Neural cell (in vitro differentiated cells): ENCODE measurements around the gene BCAN. TPM values are rescaled to one million over a fixed set of nuclear protein-coding genes. Genes with fewer than 3 reads are reported as not detected.
A peak's percentile ranks its signal among the peaks of the same experiment; 100 is the strongest.

Source experiments
- H2AFZ ChIP-seq: fragments of 200-600, 300-800 bp; sonication (generic), shearing (Covaris generic); 2 replicates; pipeline ENCODE4 v1.6.0; 2014; ENCODE audit warnings: low read depth, mild to moderate bottlenecking, antibody characterized with exemption, low read length, moderate library complexity
- H3F3A ChIP-seq: fragments of 200-600 bp; shearing (Covaris generic); 2 replicates; pipeline ENCODE4 v1.6.1; 2016; ENCODE audit warnings: mild to moderate bottlenecking, moderate library complexity, mixed read lengths, antibody characterized with exemption, low read length; ENCODE audit not compliant: insufficient read depth, poor library complexity, severe bottlenecking
- H3K27ac ChIP-seq: fragments of 200-600, 300-800 bp; sonication (generic), shearing (Covaris generic); 2 replicates; pipeline ENCODE4 v1.5.1; 2014; ENCODE audit warnings: mild to moderate bottlenecking, low read length, moderate library complexity
- H3K27me3 ChIP-seq: fragments of 300-800, 200-600 bp; sonication (generic), shearing (Covaris generic); 2 replicates; pipeline ENCODE4 v1.6.0; 2014; ENCODE audit warnings: mild to moderate bottlenecking, low read depth, low read length, moderate library complexity; ENCODE audit not compliant: insufficient read depth
- H3K36me3 ChIP-seq: fragments of 300-800, 200-600 bp; sonication (generic), shearing (Covaris generic); 2 replicates; pipeline ENCODE4 v1.5.1; 2014; ENCODE audit warnings: mild to moderate bottlenecking, antibody characterized with exemption, low read length, moderate library complexity; ENCODE audit not compliant: insufficient read depth
- H3K4me2 ChIP-seq: fragments of 300-800, 200-600 bp; sonication (generic), shearing (Covaris generic); 2 replicates; pipeline ENCODE4 v1.6.0; 2014; ENCODE audit warnings: mild to moderate bottlenecking, low read length
- H3K4me3 ChIP-seq: fragments of 300-800, 200-600 bp; sonication (generic), shearing (Covaris generic); 2 replicates; pipeline ENCODE4 v1.5.1; 2014; ENCODE audit warnings: mild to moderate bottlenecking, low read length, moderate library complexity
- H3K79me2 ChIP-seq: fragments of 200-600 bp; shearing (Covaris generic); replicated peaks from 2 replicates; pipeline ENCODE4 v1.6.0; 2014; ENCODE audit warnings: mild to moderate bottlenecking, low read length, moderate library complexity; ENCODE audit not compliant: insufficient read depth
- H3K9ac ChIP-seq: fragments of 300-800, 200-600 bp; sonication (generic), shearing (Covaris generic); 2 replicates; pipeline ENCODE4 v1.6.1; 2016; ENCODE audit warnings: mild to moderate bottlenecking, low read length, mixed read lengths
- H3K9me2 ChIP-seq: fragments of 200-600 bp; shearing (Covaris generic); 2 replicates; pipeline ENCODE4 v1.6.1; 2016; ENCODE audit warnings: mild to moderate bottlenecking, low read length, mixed read lengths; ENCODE audit not compliant: insufficient read depth
- H3K9me3 ChIP-seq: fragments of 200-600, 300-800 bp; sonication (generic), shearing (Covaris generic); 2 replicates; pipeline ENCODE4 v1.6.1; 2016; ENCODE audit warnings: mild to moderate bottlenecking, mixed run types, low read length, moderate library complexity, mixed read lengths
- H4K20me1 ChIP-seq: fragments of 200-600 bp; shearing (Covaris generic); 2 replicates; pipeline ENCODE4 v1.6.1; 2016; ENCODE audit warnings: mild to moderate bottlenecking, mixed run types; ENCODE audit not compliant: insufficient read depth
- MXI1 ChIP-seq: fragments of 450-650 bp; conservative IDR thresholded peaks from 2 replicates; pipeline ENCODE4 v1.6.1; 2014; ENCODE audit warnings: antibody characterized with exemption, mild to moderate bottlenecking; ENCODE audit not compliant: poor library complexity, severe bottlenecking
- POLR2AphosphoS5 ChIP-seq: IDR thresholded peaks from 2 replicates; pipeline ENCODE4 v1.6.1; 2012
- RAD21 ChIP-seq: fragments of 450-650 bp; conservative IDR thresholded peaks from 2 replicates; pipeline ENCODE4 v1.6.1; 2014; ENCODE audit warnings: antibody characterized with exemption, mild to moderate bottlenecking, moderate library complexity
- SMC3 ChIP-seq: fragments of 450-650 bp; conservative IDR thresholded peaks from 2 replicates; pipeline ENCODE4 v1.6.1; 2014; ENCODE audit warnings: antibody characterized with exemption, mild to moderate bottlenecking, moderate library complexity; ENCODE audit not compliant: poor library complexity
- TAF1 ChIP-seq: IDR thresholded peaks from 2 replicates; pipeline ENCODE4 v1.6.1; 2012; ENCODE audit warnings: low read depth
- polyA plus RNA-seq: library from polyadenylated mRNA; depleted of rRNA; stranded (reverse); fragments of >200 nt; gene quantifications from 2 replicates; pipeline ENCODE4 v1.2.3, GENCODE V29; 2014
- TF ChIP-seq, protein P1 (sequence below): fragments of 450-650 bp; IDR thresholded peaks from 2 replicates; pipeline ENCODE4 v1.5.1; 2014; ENCODE audit warnings: antibody characterized with exemption, mild to moderate bottlenecking, moderate library complexity; ENCODE audit not compliant: poor library complexity, severe bottlenecking
- TF ChIP-seq, protein P2 (sequence below): IDR thresholded peaks from 2 replicates; pipeline ENCODE4 v1.6.1; 2012; ENCODE audit warnings: borderline replicate concordance

The BCAN gene
- polyA plus RNA-seq, 1 donor from 2014 or later: not detected

DNA sequence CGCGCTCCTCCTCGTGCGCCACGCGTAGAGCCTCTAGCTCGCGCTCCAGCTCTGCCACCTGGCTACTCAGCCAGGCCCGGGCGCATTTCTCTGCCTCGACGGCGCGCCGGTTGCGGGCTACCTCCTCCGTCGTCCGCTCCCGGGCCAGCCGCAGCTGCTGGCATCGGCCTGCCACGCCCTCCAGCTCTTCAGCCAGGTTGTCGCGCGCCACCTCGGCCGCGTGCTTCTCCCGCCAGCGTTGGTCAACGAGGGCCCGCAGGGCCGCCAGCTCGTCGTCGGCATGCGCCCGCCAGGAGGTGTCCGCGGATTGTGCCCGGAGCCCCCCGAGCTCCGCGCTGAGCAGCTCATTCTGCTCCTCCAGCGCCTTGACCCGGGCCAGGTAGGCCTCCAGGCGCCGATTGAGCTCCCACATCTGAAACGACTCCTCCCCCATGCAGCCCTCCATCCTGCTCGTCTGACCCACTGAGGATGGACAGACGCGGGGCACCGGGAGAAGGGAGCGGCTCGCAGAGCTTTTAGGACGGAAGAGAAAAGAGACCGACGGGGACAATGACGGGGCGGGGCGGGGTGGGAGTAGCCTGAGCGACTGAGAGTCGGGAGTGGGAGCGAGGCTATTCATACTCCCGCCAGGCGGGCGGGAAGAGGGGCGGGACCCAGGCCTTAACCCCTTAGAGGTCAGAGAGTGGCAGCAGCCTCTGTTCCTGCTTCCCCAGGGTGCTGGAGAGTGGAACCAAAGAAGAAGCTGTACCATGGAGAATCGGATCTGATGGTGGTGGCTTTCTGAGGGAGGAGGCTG is 35.1 kb downstream of the BCAN start, which contains the start of gene NES:
TSS of gene NES (minus strand) at position 588 of the 796 bp plus-strand sequence. CDS start at position 445, 143 bp downstream.
- H4K20me1 ChIP-seq: no peaks in the 10 kb centered on the region
- no peaks in the 10 kb centered on the region for H3K36me3 ChIP-seq
- H3K9ac ChIP-seq: peak within 1 kb of the TSS; percentile 61
- H3F3A ChIP-seq: no peaks in the 10 kb centered on the region
- H3K4me2 ChIP-seq: no peak within 1 kb of the TSS
- TF ChIP-seq, protein P1, sequence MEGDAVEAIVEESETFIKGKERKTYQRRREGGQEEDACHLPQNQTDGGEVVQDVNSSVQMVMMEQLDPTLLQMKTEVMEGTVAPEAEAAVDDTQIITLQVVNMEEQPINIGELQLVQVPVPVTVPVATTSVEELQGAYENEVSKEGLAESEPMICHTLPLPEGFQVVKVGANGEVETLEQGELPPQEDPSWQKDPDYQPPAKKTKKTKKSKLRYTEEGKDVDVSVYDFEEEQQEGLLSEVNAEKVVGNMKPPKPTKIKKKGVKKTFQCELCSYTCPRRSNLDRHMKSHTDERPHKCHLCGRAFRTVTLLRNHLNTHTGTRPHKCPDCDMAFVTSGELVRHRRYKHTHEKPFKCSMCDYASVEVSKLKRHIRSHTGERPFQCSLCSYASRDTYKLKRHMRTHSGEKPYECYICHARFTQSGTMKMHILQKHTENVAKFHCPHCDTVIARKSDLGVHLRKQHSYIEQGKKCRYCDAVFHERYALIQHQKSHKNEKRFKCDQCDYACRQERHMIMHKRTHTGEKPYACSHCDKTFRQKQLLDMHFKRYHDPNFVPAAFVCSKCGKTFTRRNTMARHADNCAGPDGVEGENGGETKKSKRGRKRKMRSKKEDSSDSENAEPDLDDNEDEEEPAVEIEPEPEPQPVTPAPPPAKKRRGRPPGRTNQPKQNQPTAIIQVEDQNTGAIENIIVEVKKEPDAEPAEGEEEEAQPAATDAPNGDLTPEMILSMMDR: no peak
- peak; percentile 17 for TF ChIP-seq POLR2AphosphoS5
- TF ChIP-seq, protein P2, sequence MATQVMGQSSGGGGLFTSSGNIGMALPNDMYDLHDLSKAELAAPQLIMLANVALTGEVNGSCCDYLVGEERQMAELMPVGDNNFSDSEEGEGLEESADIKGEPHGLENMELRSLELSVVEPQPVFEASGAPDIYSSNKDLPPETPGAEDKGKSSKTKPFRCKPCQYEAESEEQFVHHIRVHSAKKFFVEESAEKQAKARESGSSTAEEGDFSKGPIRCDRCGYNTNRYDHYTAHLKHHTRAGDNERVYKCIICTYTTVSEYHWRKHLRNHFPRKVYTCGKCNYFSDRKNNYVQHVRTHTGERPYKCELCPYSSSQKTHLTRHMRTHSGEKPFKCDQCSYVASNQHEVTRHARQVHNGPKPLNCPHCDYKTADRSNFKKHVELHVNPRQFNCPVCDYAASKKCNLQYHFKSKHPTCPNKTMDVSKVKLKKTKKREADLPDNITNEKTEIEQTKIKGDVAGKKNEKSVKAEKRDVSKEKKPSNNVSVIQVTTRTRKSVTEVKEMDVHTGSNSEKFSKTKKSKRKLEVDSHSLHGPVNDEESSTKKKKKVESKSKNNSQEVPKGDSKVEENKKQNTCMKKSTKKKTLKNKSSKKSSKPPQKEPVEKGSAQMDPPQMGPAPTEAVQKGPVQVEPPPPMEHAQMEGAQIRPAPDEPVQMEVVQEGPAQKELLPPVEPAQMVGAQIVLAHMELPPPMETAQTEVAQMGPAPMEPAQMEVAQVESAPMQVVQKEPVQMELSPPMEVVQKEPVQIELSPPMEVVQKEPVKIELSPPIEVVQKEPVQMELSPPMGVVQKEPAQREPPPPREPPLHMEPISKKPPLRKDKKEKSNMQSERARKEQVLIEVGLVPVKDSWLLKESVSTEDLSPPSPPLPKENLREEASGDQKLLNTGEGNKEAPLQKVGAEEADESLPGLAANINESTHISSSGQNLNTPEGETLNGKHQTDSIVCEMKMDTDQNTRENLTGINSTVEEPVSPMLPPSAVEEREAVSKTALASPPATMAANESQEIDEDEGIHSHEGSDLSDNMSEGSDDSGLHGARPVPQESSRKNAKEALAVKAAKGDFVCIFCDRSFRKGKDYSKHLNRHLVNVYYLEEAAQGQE: peak; percentile 37
- H2AFZ ChIP-seq: no peak within 1 kb of the TSS
- H3K9me2 ChIP-seq: no peaks in the 10 kb centered on the region
- H3K9me3 ChIP-seq: no peaks in the 10 kb centered on the region
- H3K79me2 ChIP-seq: peaks cover 47% of the 10 kb centered on the region
- H3K4me3 ChIP-seq: peak within 1 kb of the TSS; percentile 64
- peaks cover 4% of the 10 kb centered on the region for H3K27me3 ChIP-seq
- peak within 1 kb of the TSS; percentile 20 for H3K27ac ChIP-seq

DNA sequence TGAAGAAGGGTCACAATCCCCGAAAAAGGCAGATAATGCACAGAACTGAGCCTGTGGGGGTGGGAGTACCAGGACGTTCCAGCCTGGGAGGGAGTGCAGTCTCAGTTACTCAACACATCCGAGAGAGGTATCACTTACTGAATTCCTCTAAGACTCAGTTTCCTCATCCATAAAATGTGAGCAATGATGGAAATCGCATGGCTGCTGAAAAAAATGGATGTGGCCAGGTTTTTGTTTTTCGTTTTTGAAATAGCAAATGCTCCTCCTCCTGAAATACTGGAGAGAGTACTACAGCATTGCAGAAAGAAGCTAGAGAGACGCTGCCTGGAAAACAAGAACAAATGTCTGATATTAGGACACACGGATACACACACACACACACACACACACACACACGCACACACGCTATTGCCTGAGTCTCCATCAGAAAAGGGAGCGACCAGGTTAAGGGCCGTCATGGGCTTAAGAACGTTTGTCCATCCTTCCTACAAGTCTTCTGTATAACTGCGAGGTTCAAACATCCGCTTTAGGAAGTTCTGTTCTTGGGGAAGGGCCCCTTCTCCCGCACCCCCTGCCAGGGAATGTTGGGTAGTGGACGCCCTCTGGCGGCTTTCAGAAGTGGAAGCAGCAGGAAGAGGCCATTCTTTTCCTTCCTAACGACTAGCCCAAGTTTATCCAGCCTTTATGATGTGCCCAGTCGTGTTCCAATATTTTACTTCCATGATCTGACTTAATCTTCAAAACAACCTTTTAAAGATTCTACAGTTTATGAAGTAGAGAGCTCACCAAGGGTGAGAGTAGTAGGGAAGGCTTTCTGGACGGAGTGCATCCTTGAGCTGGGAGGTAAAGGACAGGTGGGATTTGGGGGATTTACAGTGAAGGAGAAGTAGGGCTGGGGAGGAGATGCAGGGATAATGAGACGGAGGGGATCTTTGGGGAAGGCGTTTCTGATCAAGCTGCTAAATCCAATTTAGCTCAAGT is 36.0 kb downstream of the BCAN start:
- H3F3A ChIP-seq: no peaks in the 10 kb centered on the region
- no peaks in the 10 kb centered on the region for H3K9me3 ChIP-seq
- H2AFZ ChIP-seq: no peak overlapping the region
- no peaks in the 10 kb centered on the region for H3K9me2 ChIP-seq
- TF ChIP-seq, protein P1: peak; percentile 83
- peak; percentile 73 for TF ChIP-seq RAD21
- TF ChIP-seq TAF1: no peak
- TF ChIP-seq MXI1: no peak
- TF ChIP-seq SMC3: peak; percentile 84
- H3K4me3 ChIP-seq: peak overlapping the region; percentile 64
- no peaks in the 10 kb centered on the region for H4K20me1 ChIP-seq
- H3K27ac ChIP-seq: no peak overlapping the region
- H3K4me2 ChIP-seq: no peak overlapping the region
- H3K9ac ChIP-seq: peak overlapping the region; percentile 10
- H3K27me3 ChIP-seq: peaks cover 4% of the 10 kb centered on the region
- peaks cover 47% of the 10 kb centered on the region for H3K79me2 ChIP-seq
- H3K36me3 ChIP-seq: no peaks in the 10 kb centered on the region
